Measurements from ENCODE around the gene RIPPLY1. TPM values are rescaled to one million over a fixed set of nuclear protein-coding genes. Genes with fewer than 3 reads are reported as not detected.

The RIPPLY1 gene
- not detected in 2 replicates for total RNA-seq

GRCh38 chrX:106903291-106903824, at the start of gene RIPPLY1:
TSS of gene RIPPLY1 (minus strand) at chrX:106903341. CDS start at chrX:106903287, 54 bp downstream.
- no peak within 1 kb of the TSS for H3K4me3 Mint-ChIP-seq
- peaks cover 2% of the 10 kb centered on the region for H3K27me3 Mint-ChIP-seq (ENCODE audit: insufficient read depth)
- no peaks in the 10 kb centered on the region for H3K9me3 Mint-ChIP-seq

GRCh38 chrX:106952538-106952937, 49.4 kb upstream of the RIPPLY1 start:
- no peak for DNase-seq (ENCODE audit: low spot score)
- no peak overlapping the region for H3K4me3 Mint-ChIP-seq
- no peaks in the 10 kb centered on the region for H3K27me3 Mint-ChIP-seq (ENCODE audit: insufficient read depth)
- no peaks in the 10 kb centered on the region for H3K9me3 Mint-ChIP-seq
- H3K36me3 Mint-ChIP-seq (ENCODE audit: low read depth): no peaks in the 10 kb centered on the region
- H3K4me1 Mint-ChIP-seq (ENCODE audit: low read depth): no peaks in the 10 kb centered on the region
- intact Hi-C loops (cut with micrococcal nuclease): no loop called here
- H3K27ac Mint-ChIP-seq: no peak overlapping the region

More at GRCh38 chrX:106903291-106903824, at the start of gene RIPPLY1:
- Mint-ChIP-seq H3K4me1 (ENCODE audit: low read depth) (no peaks in the 10 kb centered on the region), H3K36me3 (ENCODE audit: low read depth) (no peaks in the 10 kb centered on the region), H3K27ac (no peak within 1 kb of the TSS)
- intact Hi-C loops (cut with micrococcal nuclease): no loop called here
- no peak for DNase-seq (ENCODE audit: low spot score)

GRCh38 chrX:106952089-106952488, 48.9 kb upstream of the RIPPLY1 start:
- H3K4me3 Mint-ChIP-seq: no peak overlapping the region
- DNase-seq (ENCODE audit: low spot score): no peak
- H3K36me3 Mint-ChIP-seq (ENCODE audit: low read depth): no peaks in the 10 kb centered on the region
- no peaks in the 10 kb centered on the region for H3K9me3 Mint-ChIP-seq
- intact Hi-C loops (cut with micrococcal nuclease): no loop called here
- no peaks in the 10 kb centered on the region for H3K4me1 Mint-ChIP-seq (ENCODE audit: low read depth)
- H3K27me3 Mint-ChIP-seq (ENCODE audit: insufficient read depth): no peaks in the 10 kb centered on the region
- no peak overlapping the region for H3K27ac Mint-ChIP-seq

- intact Hi-C loops (cut with micrococcal nuclease): no loop called here
- Mint-ChIP-seq H3K9me3 (no peaks in the 10 kb centered on the region), H3K4me3 (no peak overlapping the region), H3K36me3 (ENCODE audit: low read depth) (no peaks in the 10 kb centered on the region), H3K27ac (no peak overlapping the region), H3K4me1 (ENCODE audit: low read depth) (no peaks in the 10 kb centered on the region), H3K27me3 (ENCODE audit: insufficient read depth) (no peaks in the 10 kb centered on the region)
- no peak for DNase-seq (ENCODE audit: low spot score)
Measured at GRCh38 chrX:106951230-106951629, 48.1 kb upstream of the RIPPLY1 start.

- intact Hi-C loops (cut with micrococcal nuclease): no loop called here
- no peaks in the 10 kb centered on the region for H3K9me3 Mint-ChIP-seq
- H3K36me3 Mint-ChIP-seq (ENCODE audit: low read depth): no peaks in the 10 kb centered on the region
- DNase-seq (ENCODE audit: low spot score): no peak
- no peaks in the 10 kb centered on the region for H3K27me3 Mint-ChIP-seq (ENCODE audit: insufficient read depth)
- H3K27ac Mint-ChIP-seq: no peak overlapping the region
- H3K4me3 Mint-ChIP-seq: no peak overlapping the region
- H3K4me1 Mint-ChIP-seq (ENCODE audit: low read depth): no peaks in the 10 kb centered on the region
Measured at GRCh38 chrX:106950381-106950780, 47.2 kb upstream of the RIPPLY1 start.

GRCh38 chrX:106949366-106949765, 46.2 kb upstream of the RIPPLY1 start:
- Mint-ChIP-seq H3K9me3 (no peaks in the 10 kb centered on the region), H3K4me3 (no peak overlapping the region), H3K27me3 (ENCODE audit: insufficient read depth) (no peaks in the 10 kb centered on the region), H3K36me3 (ENCODE audit: low read depth) (no peaks in the 10 kb centered on the region), H3K27ac (no peak overlapping the region), H3K4me1 (ENCODE audit: low read depth) (no peaks in the 10 kb centered on the region)
- intact Hi-C loops (cut with micrococcal nuclease): no loop called here
- DNase-seq (ENCODE audit: low spot score): no peak

GRCh38 chrX:106948641-106949040, 45.5 kb upstream of the RIPPLY1 start:
- intact Hi-C loops (cut with micrococcal nuclease): no loop called here
- Mint-ChIP-seq H3K27ac (no peak overlapping the region), H3K36me3 (ENCODE audit: low read depth) (no peaks in the 10 kb centered on the region), H3K27me3 (ENCODE audit: insufficient read depth) (no peaks in the 10 kb centered on the region), H3K4me3 (no peak overlapping the region), H3K4me1 (ENCODE audit: low read depth) (no peaks in the 10 kb centered on the region), H3K9me3 (no peaks in the 10 kb centered on the region)
- DNase-seq (ENCODE audit: low spot score): no peak

- Mint-ChIP-seq H3K27me3 (ENCODE audit: insufficient read depth) (no peaks in the 10 kb centered on the region), H3K36me3 (ENCODE audit: low read depth) (peaks cover 3% of the 10 kb centered on the region), H3K9me3 (no peaks in the 10 kb centered on the region), H3K4me3 (no peak overlapping the region), H3K27ac (no peak overlapping the region), H3K4me1 (ENCODE audit: low read depth) (no peaks in the 10 kb centered on the region)
- DNase-seq (ENCODE audit: low spot score): no peak
- intact Hi-C loops (cut with micrococcal nuclease): no loop called here
Measured at GRCh38 chrX:106946464-106946863, 43.3 kb upstream of the RIPPLY1 start.

GRCh38 chrX:106940068-106940467, 36.9 kb upstream of the RIPPLY1 start:
- Mint-ChIP-seq H3K4me1 (ENCODE audit: low read depth) (no peaks in the 10 kb centered on the region), H3K27me3 (ENCODE audit: insufficient read depth) (no peaks in the 10 kb centered on the region), H3K27ac (no peak overlapping the region), H3K9me3 (no peaks in the 10 kb centered on the region), H3K36me3 (ENCODE audit: low read depth) (peaks cover 5% of the 10 kb centered on the region), H3K4me3 (no peak overlapping the region)
- intact Hi-C loops (cut with micrococcal nuclease): no loop called here
- no peak for DNase-seq (ENCODE audit: low spot score)

GRCh38 chrX:106939566-106939965, 36.4 kb upstream of the RIPPLY1 start:
- Mint-ChIP-seq H3K27me3 (ENCODE audit: insufficient read depth) (no peaks in the 10 kb centered on the region), H3K27ac (no peak overlapping the region), H3K4me1 (ENCODE audit: low read depth) (no peaks in the 10 kb centered on the region), H3K4me3 (no peak overlapping the region), H3K9me3 (no peaks in the 10 kb centered on the region), H3K36me3 (ENCODE audit: low read depth) (peaks cover 5% of the 10 kb centered on the region)
- intact Hi-C loops (cut with micrococcal nuclease): no loop called here
- DNase-seq (ENCODE audit: low spot score): no peak

GRCh38 chrX:106936246-106936645, 33.1 kb upstream of the RIPPLY1 start:
- no peaks in the 10 kb centered on the region for H3K9me3 Mint-ChIP-seq
- no peak overlapping the region for H3K27ac Mint-ChIP-seq
- H3K27me3 Mint-ChIP-seq (ENCODE audit: insufficient read depth): no peaks in the 10 kb centered on the region

GRCh38 chrX:106935175-106935574, 32.0 kb upstream of the RIPPLY1 start:
- H3K4me1 Mint-ChIP-seq (ENCODE audit: low read depth): no peaks in the 10 kb centered on the region
- no peaks in the 10 kb centered on the region for H3K27me3 Mint-ChIP-seq (ENCODE audit: insufficient read depth)
- H3K9me3 Mint-ChIP-seq: no peaks in the 10 kb centered on the region
- DNase-seq (ENCODE audit: low spot score): no peak
- H3K4me3 Mint-ChIP-seq: no peak overlapping the region
- no peak overlapping the region for H3K27ac Mint-ChIP-seq
- no peaks in the 10 kb centered on the region for H3K36me3 Mint-ChIP-seq (ENCODE audit: low read depth)
- intact Hi-C loops (cut with micrococcal nuclease): no loop called here

More at GRCh38 chrX:106936246-106936645, 33.1 kb upstream of the RIPPLY1 start:
- Mint-ChIP-seq H3K36me3 (ENCODE audit: low read depth) (peaks cover 1% of the 10 kb centered on the region), H3K4me3 (no peak overlapping the region), H3K4me1 (ENCODE audit: low read depth) (no peaks in the 10 kb centered on the region)
- no peak for DNase-seq (ENCODE audit: low spot score)
- intact Hi-C loops (cut with micrococcal nuclease): no loop called here

- H3K4me1 Mint-ChIP-seq (ENCODE audit: low read depth): no peaks in the 10 kb centered on the region
- no peak overlapping the region for H3K27ac Mint-ChIP-seq
- H3K27me3 Mint-ChIP-seq (ENCODE audit: insufficient read depth): no peaks in the 10 kb centered on the region
- intact Hi-C loops (cut with micrococcal nuclease): no loop called here
- no peak overlapping the region for H3K4me3 Mint-ChIP-seq
- no peaks in the 10 kb centered on the region for H3K36me3 Mint-ChIP-seq (ENCODE audit: low read depth)
- no peak for DNase-seq (ENCODE audit: low spot score)
- no peaks in the 10 kb centered on the region for H3K9me3 Mint-ChIP-seq
Measured at GRCh38 chrX:106933538-106933961, 30.4 kb upstream of the RIPPLY1 start.

GRCh38 chrX:106932960-106933537, 29.9 kb upstream of the RIPPLY1 start:
- Mint-ChIP-seq H3K27ac (no peak overlapping the region), H3K36me3 (ENCODE audit: low read depth) (no peaks in the 10 kb centered on the region), H3K4me1 (ENCODE audit: low read depth) (no peaks in the 10 kb centered on the region)

More at GRCh38 chrX:106932960-106933537, 29.9 kb upstream of the RIPPLY1 start:
- no peaks in the 10 kb centered on the region for H3K27me3 Mint-ChIP-seq (ENCODE audit: insufficient read depth)
- intact Hi-C loops (cut with micrococcal nuclease): no loop called here
- H3K9me3 Mint-ChIP-seq: no peaks in the 10 kb centered on the region
- DNase-seq (ENCODE audit: low spot score): no peak
- no peak overlapping the region for H3K4me3 Mint-ChIP-seq

Measured in activated T-helper 1 cell treated with anti-CD3 and anti-CD28 coated beads, Interleukin-12 subunit alpha, Interleukin-12 subunit beta, Interleukin-2, Interleukin-4 antibody, amounts not matched to agents 30 ng/mL and 10 ng/mL and 1 ng/mL, durations not matched to agents 14 hours and 24 hours and 36 hours (primary cell).